Mesenchymal stem cell (in vitro differentiated cells and primary cell): ENCODE measurements around the gene GAB2.

ENCODE experiments used
- DNase-seq: peaks from one replicate; pipeline ENCODE4 v3.0.0-alpha.2; 2013
- H2AFZ ChIP-seq: one replicate; pipeline ENCODE4 v1.6.1; 2013; ENCODE audit warnings: low read depth, mild to moderate bottlenecking, control low read depth, inconsistent platforms, low read length, moderate library complexity
- H2AK5ac ChIP-seq: 2 replicates; pipeline ENCODE4 v1.6.1; 2013; ENCODE audit warnings: low read length, moderate library complexity, mild to moderate bottlenecking, inconsistent platforms; ENCODE audit not compliant: severe bottlenecking
- H2BK120ac ChIP-seq: one replicate; pipeline ENCODE4 v1.6.1; 2013; ENCODE audit warnings: low read depth, mild to moderate bottlenecking, inconsistent platforms, low read length, moderate library complexity
- H2BK12ac ChIP-seq, 2 experiments: one replicate each; pipeline ENCODE4 v1.6.1; 2013; ENCODE audit warnings: inconsistent platforms in 2 of 2, low read length in 2 of 2, mild to moderate bottlenecking in 2 of 2, moderate library complexity in 2 of 2, control low read depth in 1 of 2
- H2BK15ac ChIP-seq: one replicate; pipeline ENCODE4 v1.6.1; 2013; ENCODE audit warnings: mild to moderate bottlenecking, low read depth, inconsistent platforms; ENCODE audit not compliant: poor library complexity, severe bottlenecking
- H2BK5ac ChIP-seq: 2 replicates; pipeline ENCODE4 v1.6.1; 2013; ENCODE audit warnings: low read depth, mild to moderate bottlenecking, low read length, control low read depth, inconsistent platforms; ENCODE audit not compliant: poor library complexity, severe bottlenecking
- H3K14ac ChIP-seq, 2 experiments: one replicate each; pipeline ENCODE4 v1.6.1; 2013; ENCODE audit warnings: inconsistent platforms in 2 of 2, low read length in 2 of 2, control low read depth in 1 of 2, mild to moderate bottlenecking in 1 of 2, moderate library complexity in 1 of 2
- H3K18ac ChIP-seq, 2 experiments: one replicate each; pipeline ENCODE4 v1.6.1; 2013; ENCODE audit warnings: inconsistent platforms in 2 of 2, low read length in 2 of 2, control low read depth in 1 of 2, low read depth in 1 of 2, mild to moderate bottlenecking in 1 of 2
- H3K23ac ChIP-seq, 2 experiments: one replicate each; pipeline ENCODE4 v1.6.1; 2013; ENCODE audit warnings: inconsistent platforms in 2 of 2, low read length in 2 of 2, mild to moderate bottlenecking in 2 of 2, moderate library complexity in 2 of 2, control low read depth in 1 of 2
- H3K27ac ChIP-seq: 2 replicates; pipeline ENCODE4 v1.5.1; 2013; ENCODE audit warnings: mild to moderate bottlenecking, moderate library complexity, low read length, control low read depth, inconsistent platforms; ENCODE audit not compliant: poor library complexity, severe bottlenecking
- H3K27me3 ChIP-seq, 2 experiments: 2 replicates each; pipeline versions ENCODE4 v1.6.1 to v1.7.0; 2013; ENCODE audit warnings: low read length in 2 of 2, mild to moderate bottlenecking in 2 of 2, moderate library complexity in 2 of 2, control low read depth in 1 of 2, inconsistent platforms in 1 of 2; ENCODE audit not compliant: control insufficient read depth in 1 of 2, insufficient read depth in 1 of 2
- H3K36me3 ChIP-seq, 2 experiments: 2 replicates each; pipeline versions ENCODE4 v1.6.1 to v1.7.0; 2013; ENCODE audit warnings: low read length in 2 of 2, control low read depth in 1 of 2, inconsistent platforms in 1 of 2, low read depth in 1 of 2, mild to moderate bottlenecking in 1 of 2; ENCODE audit not compliant: insufficient read depth in 2 of 2, control insufficient read depth in 1 of 2
- H3K4ac ChIP-seq, 2 experiments: one replicate each; pipeline ENCODE4 v1.6.1; 2013; ENCODE audit warnings: inconsistent platforms in 2 of 2, low read length in 2 of 2, mild to moderate bottlenecking in 2 of 2, moderate library complexity in 2 of 2, control low read depth in 1 of 2, low read depth in 1 of 2
- H3K4me1 ChIP-seq: 2 replicates; pipeline ENCODE4 v1.6.1; 2013; ENCODE audit warnings: low read depth, low read length, control low read depth; ENCODE audit not compliant: control insufficient read depth, insufficient read depth
- H3K4me2 ChIP-seq: 2 replicates; pipeline ENCODE4 v1.6.1; 2013; ENCODE audit warnings: low read length, mild to moderate bottlenecking, inconsistent platforms; ENCODE audit not compliant: poor library complexity, severe bottlenecking
- H3K4me3 ChIP-seq, 2 experiments: 2 replicates each; pipeline versions ENCODE4 v1.5.1 to v1.7.0; 2013; ENCODE audit warnings: low read length in 2 of 2, mild to moderate bottlenecking in 2 of 2, control low read depth in 1 of 2, low read depth in 1 of 2; ENCODE audit not compliant: insufficient read depth in 1 of 2
- H3K79me1 ChIP-seq: replicated peaks from 2 replicates; pipeline ENCODE4 v1.6.1; 2013; ENCODE audit warnings: mild to moderate bottlenecking, control low read depth, low read length, inconsistent platforms; ENCODE audit not compliant: poor library complexity, severe bottlenecking
- H3K9ac ChIP-seq: 2 replicates; pipeline ENCODE4 v1.7.0; 2013; ENCODE audit warnings: mild to moderate bottlenecking, low read length, moderate library complexity
- H3K9me3 ChIP-seq: 2 replicates; pipeline ENCODE4 v1.7.0; 2013; ENCODE audit warnings: mild to moderate bottlenecking, low read length; ENCODE audit not compliant: control insufficient read depth
- H4K8ac ChIP-seq: one replicate; pipeline ENCODE4 v1.6.1; 2013; ENCODE audit warnings: inconsistent platforms, mild to moderate bottlenecking, low read length, moderate library complexity
- H4K91ac ChIP-seq: one replicate; pipeline ENCODE4 v1.6.1; 2013; ENCODE audit warnings: mild to moderate bottlenecking, low read length, inconsistent platforms
- WGBS: methylation state at CpG from one replicate; pipeline ENCODE4 v1.1.7; 2013; ENCODE audit warnings: mixed read lengths; 5-methylcytosine and 5-hydroxymethylcytosine counted together

Gene GAB2

GRCh38 chr11:78313898-78314297 lies 103.7 kb downstream of the GAB2 start:
- no peak overlapping the region for H3K27ac ChIP-seq
- H3K4me1 ChIP-seq: no peaks in the 10 kb centered on the region
- H3K9me3 ChIP-seq: no peaks in the 10 kb centered on the region
- no peak overlapping the region for H4K8ac ChIP-seq
- peaks cover 35% of the 10 kb centered on the region for H3K79me1 ChIP-seq
- no peak for DNase-seq
- no peaks in the 10 kb centered on the region for H3K36me3 ChIP-seq
- no peak overlapping the region for H3K4ac ChIP-seq
- no peak overlapping the region for H2BK12ac ChIP-seq
- no peak overlapping the region for H2AFZ ChIP-seq
- H2BK5ac ChIP-seq: no peak overlapping the region
- no peak overlapping the region for H3K4me2 ChIP-seq
- H4K91ac ChIP-seq: no peak overlapping the region
- H3K18ac ChIP-seq: no peak overlapping the region
- peak overlapping the region; percentile 82 for H3K9ac ChIP-seq
- no peaks in the 10 kb centered on the region for H3K27me3 ChIP-seq
- H3K23ac ChIP-seq: no peak overlapping the region
- no peak overlapping the region for H2BK120ac ChIP-seq
- H2AK5ac ChIP-seq: no peak overlapping the region
- 95% methylated on average over 2 of the region's 2 CpGs for WGBS
- H3K14ac ChIP-seq: no peak overlapping the region
- H2BK15ac ChIP-seq: no peak overlapping the region
- no peak overlapping the region for H3K4me3 ChIP-seq

GRCh38 chr11:78313181-78313795 lies 104.3 kb downstream of the GAB2 start:
- no peaks in the 10 kb centered on the region for H3K36me3 ChIP-seq
- no peak overlapping the region for H2AFZ ChIP-seq
- H3K18ac ChIP-seq: no peak overlapping the region
- H3K9me3 ChIP-seq: no peaks in the 10 kb centered on the region
- H2BK5ac ChIP-seq: no peak overlapping the region
- H3K4me1 ChIP-seq: no peaks in the 10 kb centered on the region
- no peak overlapping the region for H4K91ac ChIP-seq
- peak overlapping the region; percentile 82 for H3K9ac ChIP-seq
- peaks cover 31% of the 10 kb centered on the region for H3K79me1 ChIP-seq
- H3K4ac ChIP-seq: no peak overlapping the region
- H3K23ac ChIP-seq: no peak overlapping the region
- 97% methylated on average over 2 of the region's 2 CpGs for WGBS
- no peak overlapping the region for H3K27ac ChIP-seq
- no peak overlapping the region for H2BK12ac ChIP-seq
- no peak overlapping the region for H2AK5ac ChIP-seq
- H3K27me3 ChIP-seq: no peaks in the 10 kb centered on the region
- H2BK15ac ChIP-seq: no peak overlapping the region
- H3K14ac ChIP-seq: no peak overlapping the region
- peak; percentile 74 for DNase-seq
- peak overlapping the region in 1 of 2 experiments; percentile 34 for H3K4me3 ChIP-seq
- H3K4me2 ChIP-seq: no peak overlapping the region
- no peak overlapping the region for H2BK120ac ChIP-seq
- no peak overlapping the region for H4K8ac ChIP-seq

DNA sequence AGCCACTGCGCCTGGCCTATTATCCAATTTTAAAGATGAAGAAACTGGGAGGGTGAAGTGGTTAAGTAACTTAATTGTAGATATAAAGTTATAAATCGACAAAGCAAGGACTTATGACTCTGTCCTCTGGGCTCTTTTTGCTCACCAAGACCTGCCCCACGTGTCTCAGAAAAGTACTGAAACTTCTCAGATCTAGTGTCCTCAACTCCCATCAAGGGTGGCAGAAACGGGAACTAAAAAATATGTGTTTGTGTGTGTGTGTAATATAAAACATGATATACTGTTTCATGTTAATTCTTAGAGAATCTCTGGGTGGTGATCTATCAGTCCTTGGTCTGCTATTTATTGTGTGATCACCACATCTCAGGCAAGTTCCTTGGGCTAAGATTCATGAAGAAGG lies 104.9 kb downstream of the GAB2 start:
- Histone ChIP-seq H2BK12ac (no peak overlapping the region), H3K4me3 (peak overlapping the region in 1 of 2 experiments; percentile 34), H3K18ac (no peak overlapping the region), H2BK120ac (no peak overlapping the region), H2AK5ac (no peak overlapping the region), H3K79me1 (peaks cover 32% of the 10 kb centered on the region), H2AFZ (no peak overlapping the region), H3K27ac (no peak overlapping the region), H3K27me3 (no peaks in the 10 kb centered on the region), H3K4ac (no peak overlapping the region), H4K91ac (no peak overlapping the region), H2BK5ac (no peak overlapping the region), H4K8ac (no peak overlapping the region), H3K9me3 (no peaks in the 10 kb centered on the region), H2BK15ac (no peak overlapping the region), H3K4me1 (no peaks in the 10 kb centered on the region), H3K4me2 (no peak overlapping the region), H3K9ac (peak overlapping the region; percentile 82), H3K36me3 (no peaks in the 10 kb centered on the region), H3K23ac (no peak overlapping the region), H3K14ac (no peak overlapping the region)
- DNase-seq: no peak
- 100% methylated on average over 2 of the region's 4 CpGs for WGBS

- H2BK120ac ChIP-seq: no peak overlapping the region
These were observed 105.8 kb downstream of the GAB2 start for GRCh38 chr11:78311702-78312371.

More at GRCh38 chr11:78311702-78312371, 105.8 kb downstream of the GAB2 start:
- H2AFZ ChIP-seq: no peak overlapping the region
- no peak overlapping the region for H3K18ac ChIP-seq
- 99% methylated on average over 5 of the region's 5 CpGs for WGBS
- H3K9me3 ChIP-seq: no peaks in the 10 kb centered on the region
- H4K91ac ChIP-seq: no peak overlapping the region
- H3K79me1 ChIP-seq: peaks cover 33% of the 10 kb centered on the region
- no peak overlapping the region for H3K4me3 ChIP-seq
- H3K4me2 ChIP-seq: no peak overlapping the region
- H2BK15ac ChIP-seq: no peak overlapping the region
- H2AK5ac ChIP-seq: no peak overlapping the region
- H3K4ac ChIP-seq: no peak overlapping the region
- no peak overlapping the region for H3K14ac ChIP-seq
- H3K4me1 ChIP-seq: no peaks in the 10 kb centered on the region
- H3K27ac ChIP-seq: no peak overlapping the region
- H2BK5ac ChIP-seq: no peak overlapping the region
- no peak overlapping the region for H2BK12ac ChIP-seq
- H4K8ac ChIP-seq: no peak overlapping the region
- H3K23ac ChIP-seq: no peak overlapping the region
- H3K36me3 ChIP-seq: no peaks in the 10 kb centered on the region
- no peak for DNase-seq
- no peaks in the 10 kb centered on the region for H3K27me3 ChIP-seq
- no peak overlapping the region for H3K9ac ChIP-seq
